GM12878 (cell line): Measurements from ENCODE around the gene HOXD13. TPM values are rescaled to one million over a fixed set of nuclear protein-coding genes. Genes with fewer than 3 reads are reported as not detected.

ENCODE experiments used
- ATAC-seq: fragments of 200-7000 bp; cut with Tn5 transposase; 3 replicates; pipeline ENCODE4 v1.9.1; 2020; ENCODE audit warnings: mild to moderate bottlenecking, moderate library complexity
- BruUV-seq: library from RNA; stranded (reverse); fragments of 400-500 nt; replicated peaks from 2 replicates; lab custom pipeline; 2021; lab: Mats Ljungman, UMichigan
- CTCF ChIA-PET: fragments of 300-600 bp; sonication (Branson Sonifier 250); formaldehyde crosslinking; extraction: SDS; loops from one replicate; lab custom pipeline; 2021; ENCODE audit warnings: inconsistent platforms; lab: Yijun Ruan, JAX
- POLR2A ChIA-PET: fragments of 350-600 bp; formaldehyde crosslinking; extraction: SDS; loops from one replicate; lab custom pipeline; 2021; ENCODE audit warnings: inconsistent platforms; lab: Charles Lee
- RAD21 ChIA-PET: fragments of 300-600 bp; sonication (Branson Sonifier 250); formaldehyde crosslinking; loops from one replicate; lab custom pipeline; 2023; ENCODE audit warnings: antibody characterized with exemption; ENCODE audit not compliant: unreplicated experiment; lab: Charles Lee
- SMC1A ChIA-PET: fragments of 300-600 bp; sonication (Branson Sonifier 250); formaldehyde crosslinking; loops from one replicate; lab custom pipeline; 2023; ENCODE audit not compliant: unreplicated experiment, uncharacterized antibody; lab: Charles Lee
- DNase-seq: peaks from one replicate; pipeline ENCODE4 v3.0.0-alpha.2; 2011; ENCODE audit warnings: low read depth, low spot score
- FAIRE-seq: peaks from 3 replicates; lab custom pipeline; 2011; peaks lifted over from hg19 to GRCh38; lab: Jason Lieb, UNC
- H2AFZ ChIP-seq: 2 replicates; pipeline ENCODE4 v1.6.0; 2011; ENCODE audit warnings: low read depth, low read length, control low read depth; ENCODE audit not compliant: control insufficient read depth
- H3K27ac ChIP-seq: 2 replicates; pipeline ENCODE4 v1.5.1; 2011; ENCODE audit warnings: control low read depth; ENCODE audit not compliant: control insufficient read depth, insufficient read depth
- H3K27me3 ChIP-seq, 2 experiments: replicated peaks in 1 of 2; 2 replicates each; pipeline versions ENCODE4 v1.6.0 to v1.6.1; 2011; ENCODE audit warnings: low read length in 1 of 2; ENCODE audit not compliant: control insufficient read depth in 2 of 2, insufficient read depth in 2 of 2
- H3K36me3 ChIP-seq, 2 experiments: 2 replicates each; pipeline ENCODE4 v1.5.1; 2011; ENCODE audit warnings: low read length in 1 of 2; ENCODE audit not compliant: control insufficient read depth in 2 of 2, insufficient read depth in 2 of 2
- H3K4me1 ChIP-seq: 2 replicates; pipeline ENCODE4 v1.6.1; 2011; ENCODE audit warnings: mild to moderate bottlenecking, low read length, moderate library complexity, mixed read lengths; ENCODE audit not compliant: control insufficient read depth, insufficient read depth
- H3K4me2 ChIP-seq: 2 replicates; pipeline ENCODE4 v1.6.0; 2011; ENCODE audit warnings: control low read depth; ENCODE audit not compliant: control insufficient read depth, insufficient read depth
- H3K4me3 ChIP-seq: fragments of 200-600 bp; sonication (generic); 2 replicates; pipeline ENCODE4 v1.5.1; 2016
- H3K79me2 ChIP-seq: 2 replicates; pipeline ENCODE4 v1.6.0; 2011; ENCODE audit warnings: low read length; ENCODE audit not compliant: control insufficient read depth, insufficient read depth
- H3K9ac ChIP-seq: 2 replicates; pipeline ENCODE4 v1.8.0; 2011; ENCODE audit warnings: low read length, control low read depth, mixed read lengths; ENCODE audit not compliant: control insufficient read depth, insufficient read depth
- H3K9me3 ChIP-seq: replicated peaks from 3 replicates; pipeline ENCODE4 v1.5.1; 2011; ENCODE audit warnings: mild to moderate bottlenecking, low read length; ENCODE audit not compliant: control insufficient read depth, insufficient read depth
- H4K20me1 ChIP-seq: 2 replicates; pipeline ENCODE4 v1.6.0; 2011; ENCODE audit not compliant: control insufficient read depth, insufficient read depth
- ATF7 ChIP-seq: fragments of 450-650 bp; IDR thresholded peaks from 2 replicates; pipeline ENCODE4 v1.6.1; 2016; ENCODE audit warnings: low read depth, mild to moderate bottlenecking
- BCLAF1 ChIP-seq: fragments of 450-650 bp; IDR thresholded peaks from 2 replicates; pipeline ENCODE4 v1.6.1; 2017; ENCODE audit warnings: antibody characterized with exemption, mild to moderate bottlenecking, moderate library complexity
- BRCA1 ChIP-seq: IDR thresholded peaks from 2 replicates; pipeline ENCODE4 v1.6.1; 2011; ENCODE audit warnings: low read depth, low read length, improper control_type of control experiment
- CBX3 ChIP-seq: fragments of 200-600 bp; sonication (generic); IDR thresholded peaks from 2 replicates; pipeline ENCODE4 v1.6.1; 2016; ENCODE audit warnings: low read depth, borderline replicate concordance
- FOXK2 ChIP-seq: fragments of 450-650 bp; IDR thresholded peaks from 2 replicates; pipeline ENCODE4 v1.6.1; 2017; ENCODE audit warnings: mild to moderate bottlenecking, moderate library complexity
- HCFC1 ChIP-seq: fragments of 150-350 bp; IDR thresholded peaks from 2 replicates; pipeline ENCODE4 v1.6.1; 2014; ENCODE audit warnings: low read length
- KLF5 ChIP-seq: fragments of 450-650 bp; IDR thresholded peaks from 2 replicates; pipeline ENCODE4 v1.6.1; 2014; ENCODE audit warnings: mild to moderate bottlenecking; ENCODE audit not compliant: partially characterized antibody
- MEF2A ChIP-seq: IDR thresholded peaks from 2 replicates; pipeline ENCODE4 v1.6.1; 2011; ENCODE audit warnings: low read depth, mild to moderate bottlenecking, low read length, moderate library complexity; ENCODE audit not compliant: insufficient read depth
- NFXL1 ChIP-seq: fragments of 450-650 bp; IDR thresholded peaks from 2 replicates; pipeline ENCODE4 v1.6.1; 2017; ENCODE audit warnings: antibody characterized with exemption, mild to moderate bottlenecking, borderline replicate concordance
- NR2C1 ChIP-seq: fragments of 450-650 bp; IDR thresholded peaks from 2 replicates; pipeline ENCODE4 v1.6.1; 2017; ENCODE audit warnings: antibody characterized with exemption, mild to moderate bottlenecking, moderate library complexity
- POLR2A ChIP-seq: IDR thresholded peaks from 2 replicates; pipeline ENCODE4 v1.6.1; 2011; ENCODE audit warnings: low read depth, mild to moderate bottlenecking, low read length
- POU2F2 ChIP-seq: IDR thresholded peaks from 3 replicates; pipeline ENCODE4 v1.6.1; 2011; ENCODE audit warnings: low read depth, mild to moderate bottlenecking, low read length, borderline replicate concordance
- RBBP5 ChIP-seq: fragments of 200-600 bp; sonication (generic); conservative IDR thresholded peaks from 2 replicates; pipeline ENCODE4 v1.6.1; 2016
- RCOR1 ChIP-seq: conservative IDR thresholded peaks from 2 replicates; pipeline ENCODE4 v1.6.1; 2012; ENCODE audit warnings: low read depth, low read length, improper control_type of control experiment
- RELA ChIP-seq: fragments of 450-650 bp; IDR thresholded peaks from 2 replicates; pipeline ENCODE4 v1.8.0; 2014; ENCODE audit warnings: borderline replicate concordance; ENCODE audit not compliant: partially characterized antibody
- RELB ChIP-seq: fragments of 450-650 bp; IDR thresholded peaks from 2 replicates; pipeline ENCODE4 v1.6.1; 2017; ENCODE audit warnings: low read depth, mild to moderate bottlenecking, moderate library complexity
- RFX5 ChIP-seq: IDR thresholded peaks from 2 replicates; pipeline ENCODE4 v1.6.1; 2011; ENCODE audit warnings: low read depth, low read length, improper control_type of control experiment
- RUNX3 ChIP-seq: IDR thresholded peaks from 2 replicates; pipeline ENCODE4 v1.6.1; 2012; ENCODE audit warnings: low read length, inconsistent platforms
- SMARCA5 ChIP-seq: fragments of 450-650 bp; IDR thresholded peaks from 2 replicates; pipeline ENCODE4 v1.6.1; 2017; ENCODE audit warnings: mild to moderate bottlenecking
- TARDBP ChIP-seq: IDR thresholded peaks from 2 replicates; pipeline ENCODE4 v1.6.1; 2016; ENCODE audit warnings: borderline replicate concordance
- TBL1XR1 ChIP-seq: IDR thresholded peaks from 2 replicates; pipeline ENCODE4 v1.6.1; 2012; ENCODE audit warnings: low read depth, low read length, improper control_type of control experiment
- TCF7 ChIP-seq: IDR thresholded peaks from 2 replicates; pipeline ENCODE4 v1.6.1; 2014; ENCODE audit warnings: antibody characterized with exemption, borderline replicate concordance
- WGBS: methylation state at CpG from one replicate; pipeline ENCODE4 v1.1.6; 2016; ENCODE audit warnings: low lambda C conversion rate; ENCODE audit not compliant: insufficient replicate concordance, insufficient coverage; ENCODE audit errors: missing lambda C conversion rate; 5-methylcytosine and 5-hydroxymethylcytosine counted together
- in situ Hi-C: fragments of 300-500 bp; cut with MboI; formaldehyde crosslinking; loops from 9 replicates; pipeline ENCODE4 v1.14.3; 2018; ENCODE audit warnings: mixed read lengths
- intact Hi-C: fragments of 100-400 bp; cut with micrococcal nuclease; formaldehyde crosslinking; loops from one replicate; pipeline ENCODE4 v1.14.2; 2022; ENCODE audit not compliant: unreplicated experiment
- polyA plus RNA-seq, 11 experiments: library from polyadenylated mRNA; depleted of rRNA in 4 of 11; unstranded in 6 of 11; stranded (reverse) in 5 of 11; fragments of >200 nt; fragmentation: Nextera tagmentation in 4 of 11; fragmentation: Illumina TruSeq in 1 of 11; extraction: Ambion mirVana in 4 of 11; extraction: Trizol in 1 of 11; gene quantifications; 1 replicate in 1 of 11; 2 replicates in 10 of 11; pipeline versions ENCODE4 v1.2.1 to v1.2.3, GENCODE V29; 2011 to 2016; ENCODE audit warnings: inconsistent platforms in 2 of 11, missing spikeins in 2 of 11, low read depth in 1 of 11
- total RNA-seq, 4 experiments: library from RNA; depleted of rRNA in 3 of 4; stranded (reverse); fragments of >200 nt in 3 of 4; fragmentation: Illumina TruSeq in 1 of 4; extraction: Trizol in 1 of 4; gene quantifications; 2 replicates each; pipeline versions ENCODE4 v1.2.1 to v1.2.3, GENCODE V29; 2013 to 2021

HOXD13 gene
- total and polyA plus RNA-seq, 10 of the 15 experiments (the other 5 are each of a cell fraction or from before 2014, with no cell fraction given), result not detected

- RAD21 ChIA-PET, result interaction anchor here (0.6 to 5.9 kb wide), 30 partner anchors 10 to 1008 kb away, joined by 3 to 103 read pairs (median 4); no protein-coding TSS in a partner anchor
- peak; percentile 24 for DNase-seq
- WGBS, result 21% methylated on average over 41 of the region's 48 CpGs
- TF ChIP-seq TCF7, result no peak
- TF ChIP-seq POLR2A, result no peak; the same call in 1 of the 2 replicates
- TF ChIP-seq BRCA1, result no peak
- TF ChIP-seq RUNX3, result peak; percentile 57
- 0 out of 3 replicates have a peak, but pooled peaks have one; percentile 34 for TF ChIP-seq POU2F2
- peak; percentile 89 for TF ChIP-seq SMARCA5
- peak; percentile 46; the same call in 1 of the 2 replicates for TF ChIP-seq RFX5
- no peak for TF ChIP-seq MEF2A
- TF ChIP-seq KLF5, result no peak
- no peak for TF ChIP-seq RELA
- no peak for TF ChIP-seq HCFC1
- TF ChIP-seq CBX3, result no peak
- no peak for TF ChIP-seq TBL1XR1
- TF ChIP-seq RBBP5, result no peak
- no peak for TF ChIP-seq TARDBP
- no peak for TF ChIP-seq RCOR1
- no peak for TF ChIP-seq BCLAF1
- no peak for TF ChIP-seq NR2C1
- no peak for TF ChIP-seq ATF7
- no peak for TF ChIP-seq NFXL1
- no peak for TF ChIP-seq RELB
- no peak for TF ChIP-seq FOXK2
Measured at GRCh38 chr2:176140513-176141317, 48.2 kb downstream of the HOXD13 start.

More at GRCh38 chr2:176140513-176141317, 48.2 kb downstream of the HOXD13 start:
- intact Hi-C loops, result loop anchor here (1.0 to 5.0 kb wide), 6 partner anchors 242 to 1007 kb away; no protein-coding TSS in a partner anchor
- H3K36me3 ChIP-seq, result no peaks in the 10 kb centered on the region
- no peaks in the 10 kb centered on the region for H3K4me1 ChIP-seq
- peak overlapping the region; percentile 26; the same call in 1 of the 2 replicates for H3K9ac ChIP-seq
- H3K4me3 ChIP-seq, result peak overlapping the region; percentile 37; the same call in 1 of the 2 replicates
- SMC1A ChIA-PET, result interaction anchor here (0.6 to 5.3 kb wide), 28 partner anchors 10 to 1021 kb away, joined by 3 to 58 read pairs (median 3); no protein-coding TSS in a partner anchor
- peak; percentile 75 for FAIRE-seq
- in situ Hi-C loops, result loop anchor here (5.0 to 25.0 kb wide), 3 partner anchors 317 to 1197 kb away; no protein-coding TSS in a partner anchor
- POLR2A ChIA-PET, result interaction anchor here (0.6 kb wide), 1 partner anchor 511 kb away, joined by 4 read pairs; no protein-coding TSS in a partner anchor
- H2AFZ ChIP-seq, result peak overlapping the region; percentile 88
- H3K4me2 ChIP-seq, result peak overlapping the region; percentile 73
- BruUV-seq, result no TSS peak
- CTCF ChIA-PET, result interaction anchor here (0.6 to 8.6 kb wide), 46 partner anchors 9 to 1414 kb away, joined by 3 to 157 read pairs (median 4); no protein-coding TSS in a partner anchor
- H3K9me3 ChIP-seq, result no peaks in the 10 kb centered on the region; the same call in 2 of the 3 replicates
- H3K79me2 ChIP-seq, result no peaks in the 10 kb centered on the region
- peak; percentile 99 for ATAC-seq
- no peaks in the 10 kb centered on the region for H4K20me1 ChIP-seq
- H3K27ac ChIP-seq, result no peak overlapping the region
- H3K27me3 ChIP-seq, result peaks cover 0 to 11% of the 10 kb centered on the region in 2 experiments
